Fibroblast of lung (primary cell): Measurements from ENCODE around the gene WNK1. TPM values are rescaled to one million over a fixed set of nuclear protein-coding genes. Genes with fewer than 3 reads are reported as not detected.

Experiments
- DNase-seq, 2 donors: peaks; one replicate each; pipeline versions ENCODE4 v3.0.0 to v3.0.0-alpha.2; 2010; ENCODE audit warnings: low read depth in 2 of 2
- H2AFZ ChIP-seq: 2 replicates; pipeline ENCODE4 v1.5.1; 2012; ENCODE audit warnings: low read length, control low read depth, inconsistent platforms
- H3K27ac ChIP-seq: 2 replicates; pipeline ENCODE4 v1.5.1; 2011; ENCODE audit warnings: low read length, control low read depth; ENCODE audit not compliant: insufficient read depth
- H3K27me3 ChIP-seq: 2 replicates; pipeline ENCODE4 v1.5.1; 2011; ENCODE audit warnings: mild to moderate bottlenecking, low read length; ENCODE audit not compliant: control insufficient read depth, insufficient read depth
- H3K36me3 ChIP-seq: 2 replicates; pipeline ENCODE4 v1.5.1; 2011; ENCODE audit warnings: low read length; ENCODE audit not compliant: control insufficient read depth, insufficient read depth
- H3K4me1 ChIP-seq: 2 replicates; pipeline ENCODE4 v1.5.1; 2011; ENCODE audit warnings: low read length; ENCODE audit not compliant: control insufficient read depth, insufficient read depth; ENCODE audit errors: extremely low read depth
- H3K4me2 ChIP-seq: 2 replicates; pipeline ENCODE4 v1.5.1; 2011; ENCODE audit warnings: low read length, control low read depth; ENCODE audit not compliant: insufficient read depth; ENCODE audit errors: extremely low read depth
- H3K4me3 ChIP-seq, 4 experiments: fragments of 200-600 bp in 1 of 4; sonication (generic) in 1 of 4; replicated peaks in 1 of 4; 2 replicates each; pipeline ENCODE4 v1.5.1; 2011 to 2016; ENCODE audit warnings: low read length in 4 of 4, low read depth in 3 of 4, mild to moderate bottlenecking in 3 of 4, control low read depth in 2 of 4, inconsistent platforms in 1 of 4, mixed read lengths in 1 of 4; ENCODE audit not compliant: insufficient read depth in 1 of 4; ENCODE audit errors: control extremely low read depth in 1 of 4
- H3K79me2 ChIP-seq: 2 replicates; pipeline ENCODE4 v1.5.1; 2012; ENCODE audit warnings: mild to moderate bottlenecking, low read length, inconsistent platforms; ENCODE audit not compliant: control insufficient read depth, insufficient read depth
- H3K9ac ChIP-seq: 2 replicates; pipeline ENCODE4 v1.5.1; 2011; ENCODE audit warnings: mild to moderate bottlenecking, low read length, control low read depth; ENCODE audit not compliant: insufficient read depth
- H3K9me3 ChIP-seq: 2 replicates; pipeline ENCODE4 v1.5.1; 2012; ENCODE audit warnings: low read depth, low read length; ENCODE audit not compliant: control insufficient read depth, insufficient read depth
- H4K20me1 ChIP-seq: 2 replicates; pipeline ENCODE4 v1.5.1; 2011; ENCODE audit warnings: low read length; ENCODE audit not compliant: control insufficient read depth, insufficient read depth; ENCODE audit errors: extremely low read depth
- CTCF ChIP-seq, 2 donors: IDR thresholded peaks in 1 of 2; conservative IDR thresholded peaks in 1 of 2; 1 replicate in 1 of 2; 2 replicates in 1 of 2; pipeline ENCODE4 v1.5.1; 2011 to 2012; ENCODE audit warnings: low read length in 2 of 2, control low read depth in 1 of 2, inconsistent platforms in 1 of 2, low read depth in 1 of 2, mild to moderate bottlenecking in 1 of 2
- EZH2 ChIP-seq: IDR thresholded peaks from 2 replicates; pipeline ENCODE4 v1.5.1; 2012; ENCODE audit warnings: low read length, control low read depth, mild to moderate bottlenecking; ENCODE audit errors: missing control alignments
- polyA plus RNA-seq, 2 donors: library from polyadenylated mRNA; depleted of rRNA in 1 of 2; stranded (reverse) in 1 of 2; unstranded in 1 of 2; fragments of >200 nt; gene quantifications; 2 replicates each; pipeline ENCODE4 v1.2.1, GENCODE V29; 2011 to 2012; ENCODE audit warnings: missing spikeins in 1 of 2
- total RNA-seq: library from RNA; depleted of rRNA; stranded (reverse); fragments of >200 nt; gene quantifications from 2 replicates; pipeline ENCODE4 v1.2.1, GENCODE V29; 2014

The WNK1 gene
- total and polyA plus RNA-seq, 2 donors (not counting 1 experiment from before 2014, with no cell fraction given) = 38.5 to 130 TPM

GRCh38 chr12:938810-939209 lies 186.4 kb downstream of the WNK1 start:
- Histone ChIP-seq H4K20me1 (no peaks in the 10 kb centered on the region), H2AFZ (no peak overlapping the region), H3K9me3 (no peaks in the 10 kb centered on the region), H3K79me2 (peaks cover 20% of the 10 kb centered on the region), H3K36me3 (peaks cover 1% of the 10 kb centered on the region), H3K4me2 (no peak overlapping the region), H3K27me3 (no peaks in the 10 kb centered on the region), H3K9ac (no peak overlapping the region), H3K4me1 (no peaks in the 10 kb centered on the region), H3K27ac (no peak overlapping the region), H3K4me3 (no peak overlapping the region)
- TF ChIP-seq EZH2 (no peak), CTCF (conservative IDR thresholded peaks at IDR 0.05 in 1 of 2, IDR thresholded peaks at IDR 0.05 in 1 of 2; ENCODE audit: low read depth in 1 of 2, low read length in 2 of 2) (no peak)
- no peak for DNase-seq

GRCh38 chr12:943051-943450 lies 190.7 kb downstream of the WNK1 start:
- no peaks in the 10 kb centered on the region for H3K9me3 ChIP-seq
- DNase-seq = no peak
- H3K4me1 ChIP-seq = no peaks in the 10 kb centered on the region
- peaks cover 4% of the 10 kb centered on the region for H3K36me3 ChIP-seq
- peaks cover 41% of the 10 kb centered on the region for H3K79me2 ChIP-seq
- TF ChIP-seq CTCF (conservative IDR thresholded peaks at IDR 0.05 in 1 of 2, IDR thresholded peaks at IDR 0.05 in 1 of 2; ENCODE audit: low read depth in 1 of 2, low read length in 2 of 2) (no peak), EZH2 (no peak)
- no peak overlapping the region for H3K4me2 ChIP-seq
- H3K9ac ChIP-seq = no peak overlapping the region
- H4K20me1 ChIP-seq = no peaks in the 10 kb centered on the region
- no peak overlapping the region for H2AFZ ChIP-seq
- H3K27ac ChIP-seq = no peak overlapping the region
- no peaks in the 10 kb centered on the region for H3K27me3 ChIP-seq
- no peak overlapping the region for H3K4me3 ChIP-seq

- DNase-seq = no peak
- peaks cover 4% of the 10 kb centered on the region for H3K36me3 ChIP-seq
- no peak overlapping the region for H2AFZ ChIP-seq
- H3K27ac ChIP-seq = no peak overlapping the region
- H3K4me2 ChIP-seq = no peak overlapping the region
- H3K27me3 ChIP-seq = no peaks in the 10 kb centered on the region
- TF ChIP-seq CTCF (conservative IDR thresholded peaks at IDR 0.05 in 1 of 2, IDR thresholded peaks at IDR 0.05 in 1 of 2; ENCODE audit: low read depth in 1 of 2, low read length in 2 of 2) = no peak
- no peak for TF ChIP-seq EZH2
- H3K9me3 ChIP-seq = no peaks in the 10 kb centered on the region
- H3K4me1 ChIP-seq = no peaks in the 10 kb centered on the region
- H3K9ac ChIP-seq = no peak overlapping the region
- H3K79me2 ChIP-seq = peaks cover 44% of the 10 kb centered on the region
- no peaks in the 10 kb centered on the region for H4K20me1 ChIP-seq
- H3K4me3 ChIP-seq = no peak overlapping the region
These were observed 191.8 kb downstream of the WNK1 start for GRCh38 chr12:944211-944610.
